OCI-LY1 (cell line): ENCODE measurements around the gene FAM24A.

ENCODE experiments used
- H2AFZ ChIP-seq: fragments of 200-600 bp; sonication (generic), shearing (Covaris generic); 2 replicates; pipeline ENCODE4 v1.6.0; 2014; ENCODE audit warnings: antibody characterized with exemption, mild to moderate bottlenecking, low read length
- H3F3A ChIP-seq: fragments of 200-600 bp; sonication (generic), shearing (Covaris generic); 2 replicates; pipeline ENCODE4 v1.6.0; 2014; ENCODE audit warnings: mild to moderate bottlenecking, antibody characterized with exemption, low read length, moderate library complexity; ENCODE audit not compliant: insufficient read depth
- H3K27ac ChIP-seq: fragments of 200-600 bp; sonication (generic); 2 replicates; pipeline ENCODE4 v1.5.1; 2014; ENCODE audit warnings: low read length, mixed run types, mild to moderate bottlenecking, low read depth; ENCODE audit not compliant: poor library complexity, severe bottlenecking
- H3K27me3 ChIP-seq: fragments of 200-600 bp; sonication (generic); 2 replicates; pipeline ENCODE4 v1.6.0; 2014; ENCODE audit warnings: antibody characterized with exemption, mild to moderate bottlenecking, low read length, moderate library complexity; ENCODE audit not compliant: insufficient read depth
- H3K36me3 ChIP-seq: fragments of 200-600 bp; sonication (generic); 2 replicates; pipeline ENCODE4 v1.6.1; 2014; ENCODE audit warnings: mild to moderate bottlenecking, antibody characterized with exemption, low read length, moderate library complexity, mixed read lengths; ENCODE audit not compliant: insufficient read depth
- H3K4me1 ChIP-seq: fragments of 200-600 bp; sonication (generic); 2 replicates; pipeline ENCODE4 v1.5.1; 2014; ENCODE audit warnings: mild to moderate bottlenecking, low read length, moderate library complexity; ENCODE audit not compliant: insufficient read depth, severe bottlenecking
- H3K4me2 ChIP-seq: fragments of 200-600 bp; sonication (generic), shearing (Covaris generic); 2 replicates; pipeline ENCODE4 v1.6.1; 2014; ENCODE audit warnings: low read length
- H3K4me3 ChIP-seq: fragments of 200-600 bp; sonication (generic); 2 replicates; pipeline ENCODE4 v1.5.1; 2014; ENCODE audit warnings: low read length, low read depth, mild to moderate bottlenecking, mixed read lengths; ENCODE audit not compliant: poor library complexity, severe bottlenecking
- H3K79me2 ChIP-seq: fragments of 200-600 bp; shearing (Covaris generic); 2 replicates; pipeline ENCODE4 v1.6.1; 2016; ENCODE audit warnings: mixed run types, low read length, mixed read lengths; ENCODE audit not compliant: insufficient read depth
- H3K9ac ChIP-seq: fragments of 200-600 bp; sonication (generic), shearing (Covaris generic); 2 replicates; pipeline ENCODE4 v1.6.1; 2014; ENCODE audit warnings: mild to moderate bottlenecking, low read length, mixed read lengths
- H3K9me2 ChIP-seq: fragments of 200-600 bp; sonication (generic), shearing (Covaris generic); 2 replicates; pipeline ENCODE4 v1.6.1; 2014; ENCODE audit warnings: low read depth, mild to moderate bottlenecking, low read length, mixed read lengths
- H3K9me3 ChIP-seq: fragments of 200-600 bp; shearing (Covaris generic); 2 replicates; pipeline ENCODE4 v1.6.1; 2014; ENCODE audit warnings: low read length, mixed read lengths
- H4K20me1 ChIP-seq: fragments of 200-600 bp; sonication (generic), shearing (Covaris generic); 2 replicates; pipeline ENCODE4 v1.6.0; 2016; ENCODE audit warnings: mild to moderate bottlenecking, low read length; ENCODE audit not compliant: insufficient read depth
- CTCF ChIP-seq: fragments of 200-600 bp; sonication (generic), shearing (Covaris generic); IDR thresholded peaks from 2 replicates; pipeline ENCODE4 v1.5.1; 2017; ENCODE audit warnings: mild to moderate bottlenecking, antibody characterized with exemption, low read length, moderate library complexity, mixed read lengths
- EZH2 ChIP-seq: fragments of 200-600 bp; sonication (generic), shearing (Covaris generic); IDR thresholded peaks from 2 replicates; pipeline ENCODE4 v1.8.0; 2017; ENCODE audit warnings: borderline replicate concordance, mixed run types, mild to moderate bottlenecking, antibody characterized with exemption, low read length, moderate library complexity, mixed read lengths

The FAM24A gene

GRCh38 chr10:122910310-122910709 lies at the start of gene FAM24A:
Gene FAM24A (plus strand): TSS chr10:122910610. CDS start chr10:122911635, 1,025 bp downstream.
- no peaks in the 10 kb centered on the region for H3K9me2 ChIP-seq
- H3K27me3 ChIP-seq, result no peaks in the 10 kb centered on the region
- H3K27ac ChIP-seq, result no peak within 1 kb of the TSS
- H3K79me2 ChIP-seq, result no peaks in the 10 kb centered on the region
- H2AFZ ChIP-seq, result no peak within 1 kb of the TSS
- no peaks in the 10 kb centered on the region for H4K20me1 ChIP-seq
- H3K9me3 ChIP-seq, result no peaks in the 10 kb centered on the region
- no peaks in the 10 kb centered on the region for H3F3A ChIP-seq
- no peak within 1 kb of the TSS for H3K4me2 ChIP-seq
- TF ChIP-seq EZH2, result no peak
- no peak for TF ChIP-seq CTCF
- no peak within 1 kb of the TSS for H3K9ac ChIP-seq
- H3K4me1 ChIP-seq, result no peaks in the 10 kb centered on the region
- no peak within 1 kb of the TSS for H3K4me3 ChIP-seq
- H3K36me3 ChIP-seq, result no peaks in the 10 kb centered on the region

GRCh38 chr10:122861711-122862161 lies 48.7 kb upstream of the FAM24A start:
- no peaks in the 10 kb centered on the region for H3K9me2 ChIP-seq
- H4K20me1 ChIP-seq, result no peaks in the 10 kb centered on the region
- TF ChIP-seq CTCF (no peak), EZH2 (no peak)
- H3F3A ChIP-seq, result no peaks in the 10 kb centered on the region
- no peaks in the 10 kb centered on the region for H3K27me3 ChIP-seq
- no peaks in the 10 kb centered on the region for H3K4me1 ChIP-seq
- no peak overlapping the region for H2AFZ ChIP-seq
- H3K4me2 ChIP-seq, result no peak overlapping the region
- H3K27ac ChIP-seq, result no peak overlapping the region
- H3K9me3 ChIP-seq, result no peaks in the 10 kb centered on the region
- no peak overlapping the region for H3K4me3 ChIP-seq
- H3K36me3 ChIP-seq, result no peaks in the 10 kb centered on the region; the same call in 1 of the 2 replicates
- H3K9ac ChIP-seq, result no peak overlapping the region
- peaks cover 11% of the 10 kb centered on the region for H3K79me2 ChIP-seq

- H3K9ac ChIP-seq, result no peak overlapping the region
- no peaks in the 10 kb centered on the region for H3F3A ChIP-seq
- TF ChIP-seq EZH2, result no peak
- no peak overlapping the region for H3K27ac ChIP-seq
- no peak overlapping the region for H3K4me3 ChIP-seq
- no peaks in the 10 kb centered on the region for H3K4me1 ChIP-seq
- no peaks in the 10 kb centered on the region for H3K9me2 ChIP-seq
- H3K27me3 ChIP-seq, result no peaks in the 10 kb centered on the region
- H3K4me2 ChIP-seq, result no peak overlapping the region
- H3K36me3 ChIP-seq, result no peaks in the 10 kb centered on the region; the same call in 1 of the 2 replicates
- no peak overlapping the region for H2AFZ ChIP-seq
- H3K9me3 ChIP-seq, result no peaks in the 10 kb centered on the region
- no peaks in the 10 kb centered on the region for H4K20me1 ChIP-seq
- H3K79me2 ChIP-seq, result peaks cover 13% of the 10 kb centered on the region
Measured at GRCh38 chr10:122863216-122864193, 46.9 kb upstream of the FAM24A start.
